Fibroblast of skin of scalp (primary cell): ENCODE data around the gene GRID1.
"Not testable (repeated sequence)": the region's sequence is repeated elsewhere in the genome, so short reads cannot be mapped to it uniquely, and the experiment has no call there.

Experiments
- DNase-seq: peaks from one replicate; pipeline ENCODE4 v3.0.0-alpha.2; 2013

Gene GRID1

GRCh38 chr10:85786401-85786899 is 580.1 kb downstream of the GRID1 start:
- no peak for DNase-seq

- no peak for DNase-seq
Observed at GRCh38 chr10:85784792-85785191, 581.8 kb downstream of the GRID1 start.

GRCh38 chr10:85781404-85781803 is 585.2 kb downstream of the GRID1 start:
- DNase-seq, result no peak

- DNase-seq, result no peak
Observed at GRCh38 chr10:85778074-85778473, 588.5 kb downstream of the GRID1 start.

GRCh38 chr10:85767891-85768290 is 598.7 kb downstream of the GRID1 start:
- no peak for DNase-seq

GRCh38 chr10:85764108-85764507 is 602.5 kb downstream of the GRID1 start:
- no peak for DNase-seq

- DNase-seq, result no peak
Observed at GRCh38 chr10:85761906-85762445, 604.6 kb downstream of the GRID1 start.

- DNase-seq, result no peak
Observed at GRCh38 chr10:85741626-85742300, 624.8 kb downstream of the GRID1 start.

GRCh38 chr10:85735997-85736396 is 630.6 kb downstream of the GRID1 start:
- DNase-seq, result no peak

GRCh38 chr10:85734791-85735190 is 631.8 kb downstream of the GRID1 start:
- DNase-seq, result no peak

- DNase-seq, result no peak
Observed at GRCh38 chr10:85724215-85724614, 642.4 kb downstream of the GRID1 start.

GRCh38 chr10:85720931-85721590 is 645.5 kb downstream of the GRID1 start:
- no peak for DNase-seq

- no peak for DNase-seq
Observed at GRCh38 chr10:85719408-85719807, 647.2 kb downstream of the GRID1 start.

GRCh38 chr10:85713885-85714284 is 652.7 kb downstream of the GRID1 start:
- no peak for DNase-seq

- no peak for DNase-seq
Observed at GRCh38 chr10:85702768-85703167, 663.8 kb downstream of the GRID1 start.

GRCh38 chr10:85699066-85699465 is 667.5 kb downstream of the GRID1 start:
- not testable (repeated sequence) for DNase-seq

GRCh38 chr10:85696893-85697292 is 669.7 kb downstream of the GRID1 start:
- no peak for DNase-seq

GRCh38 chr10:85682621-85683020 is 684.0 kb downstream of the GRID1 start:
- DNase-seq, result no peak

- DNase-seq, result no peak
Observed at GRCh38 chr10:85679710-85680109, 686.9 kb downstream of the GRID1 start.

- DNase-seq, result no peak
Observed at GRCh38 chr10:85679061-85679460, 687.5 kb downstream of the GRID1 start.

GRCh38 chr10:85674851-85675250 is 691.7 kb downstream of the GRID1 start:
- DNase-seq, result no peak

GRCh38 chr10:85673270-85673669 is 693.3 kb downstream of the GRID1 start:
- no peak for DNase-seq

- DNase-seq, result no peak
Observed at GRCh38 chr10:85671530-85671929, 695.1 kb downstream of the GRID1 start.

GRCh38 chr10:85668522-85668921 is 698.1 kb downstream of the GRID1 start:
- DNase-seq, result no peak
